PC-3 (cell line): ENCODE results near the gene IGSF21.

ENCODE experiments used
- CTCF ChIP-seq: fragments of 300-600 bp; sonication (generic); conservative IDR thresholded peaks from 2 replicates; pipeline ENCODE4 v1.5.1; 2017; ENCODE audit warnings: antibody characterized with exemption, low read depth, mild to moderate bottlenecking, low read length
- EZH2 ChIP-seq: fragments of 300-600 bp; sonication (generic); IDR thresholded peaks from one replicate; pipeline ENCODE4 v1.6.1; 2017; ENCODE audit warnings: antibody characterized with exemption, mild to moderate bottlenecking, low read length; ENCODE audit not compliant: unreplicated experiment
- EZH2phosphoT487 ChIP-seq: fragments of 300-600 bp; sonication (generic); IDR thresholded peaks from 2 replicates; pipeline ENCODE4 v1.6.1; 2018; ENCODE audit warnings: mild to moderate bottlenecking, antibody characterized with exemption, low read length, borderline replicate concordance

GRCh38 chr1:18058981-18059605 lies 48.5 kb upstream of the IGSF21 start:
- no peak for TF ChIP-seq CTCF
- TF ChIP-seq EZH2phosphoT487: no peak
- no peak for TF ChIP-seq EZH2
